H9 (cell line): ENCODE data around the gene ASCC3. TPM values are rescaled to one million over a fixed set of nuclear protein-coding genes. Genes with fewer than 3 reads are reported as not detected.

Source experiments
- DNase-seq: peaks from one replicate; pipeline ENCODE4 v3.0.0-alpha.2; 2017
- H2AFZ ChIP-seq: one replicate; pipeline ENCODE4 v1.6.1; 2013; ENCODE audit warnings: mild to moderate bottlenecking, low read length, control low read depth, moderate library complexity
- H2AK5ac ChIP-seq: 2 replicates; pipeline ENCODE4 v1.6.1; 2013; ENCODE audit warnings: low read length, control low read depth, mixed read lengths; ENCODE audit not compliant: insufficient read length
- H2BK120ac ChIP-seq: one replicate; pipeline ENCODE4 v1.6.1; 2013; ENCODE audit warnings: low read depth, mild to moderate bottlenecking, low read length, control low read depth, inconsistent platforms; ENCODE audit not compliant: poor library complexity, severe bottlenecking
- H2BK12ac ChIP-seq: 2 replicates; pipeline ENCODE4 v1.6.1; 2013; ENCODE audit warnings: low read length, control low read depth, mixed read lengths, low read depth; ENCODE audit not compliant: insufficient read length
- H2BK15ac ChIP-seq: 2 replicates; pipeline ENCODE4 v1.6.1; 2013; ENCODE audit warnings: low read depth, low read length, control low read depth
- H2BK20ac ChIP-seq: one replicate; pipeline ENCODE4 v1.6.1; 2013; ENCODE audit warnings: low read depth, mild to moderate bottlenecking, low read length, control low read depth, inconsistent platforms; ENCODE audit not compliant: poor library complexity, severe bottlenecking
- H2BK5ac ChIP-seq: 2 replicates; pipeline ENCODE4 v1.6.1; 2013; ENCODE audit warnings: low read length, control low read depth, mixed read lengths; ENCODE audit not compliant: insufficient read length
- H3K14ac ChIP-seq: 2 replicates; pipeline ENCODE4 v1.6.1; 2013; ENCODE audit warnings: low read length, control low read depth; ENCODE audit not compliant: insufficient read depth
- H3K18ac ChIP-seq: 2 replicates; pipeline ENCODE4 v1.6.1; 2013; ENCODE audit warnings: low read depth, mild to moderate bottlenecking, mixed read lengths, low read length, control low read depth; ENCODE audit not compliant: insufficient read length
- H3K23ac ChIP-seq: 2 replicates; pipeline ENCODE4 v1.6.1; 2013; ENCODE audit warnings: low read length, control low read depth, mixed read lengths, low read depth; ENCODE audit not compliant: insufficient read length
- H3K23me2 ChIP-seq: 2 replicates; pipeline ENCODE4 v1.6.1; 2013; ENCODE audit warnings: low read depth, mild to moderate bottlenecking, mixed read lengths, low read length, control low read depth; ENCODE audit not compliant: insufficient read length, poor library complexity, severe bottlenecking
- H3K27ac ChIP-seq: 2 replicates; pipeline ENCODE4 v1.5.1; 2013; ENCODE audit warnings: low read length, control low read depth, mixed read lengths, low read depth; ENCODE audit not compliant: insufficient read length
- H3K27me3 ChIP-seq: 2 replicates; pipeline ENCODE4 v1.6.1; 2013; ENCODE audit warnings: low read length, control low read depth, inconsistent platforms; ENCODE audit not compliant: insufficient read depth
- H3K4ac ChIP-seq: 2 replicates; pipeline ENCODE4 v1.6.1; 2013; ENCODE audit warnings: low read depth, mild to moderate bottlenecking, control low read depth, inconsistent platforms, low read length, moderate library complexity
- H3K4me1 ChIP-seq: 2 replicates; pipeline ENCODE4 v1.6.1; 2013; ENCODE audit warnings: low read length, control low read depth, inconsistent platforms; ENCODE audit not compliant: insufficient read depth
- H3K4me2 ChIP-seq: 2 replicates; pipeline ENCODE4 v1.6.1; 2013; ENCODE audit warnings: low read length, control low read depth, mixed read lengths; ENCODE audit not compliant: insufficient read length, insufficient read depth
- H3K56ac ChIP-seq: 2 replicates; pipeline ENCODE4 v1.6.1; 2013; ENCODE audit warnings: low read depth, mild to moderate bottlenecking, mixed read lengths, low read length, control low read depth; ENCODE audit not compliant: insufficient read length
- H3K79me1 ChIP-seq: 2 replicates; pipeline ENCODE4 v1.6.1; 2013; ENCODE audit warnings: low read depth, mild to moderate bottlenecking, moderate library complexity, low read length, control low read depth, inconsistent platforms; ENCODE audit not compliant: insufficient read depth, poor library complexity, severe bottlenecking
- H3K79me2 ChIP-seq: 2 replicates; pipeline ENCODE4 v1.6.1; 2013; ENCODE audit warnings: low read length, control low read depth, inconsistent platforms; ENCODE audit not compliant: insufficient read depth
- H3K9ac ChIP-seq: 2 replicates; pipeline ENCODE4 v1.6.1; 2013; ENCODE audit warnings: low read length, control low read depth, mixed read lengths; ENCODE audit not compliant: insufficient read length; ENCODE audit errors: extremely low read depth
- H3K9me3 ChIP-seq: one replicate; pipeline ENCODE4 v1.6.1; 2013; ENCODE audit warnings: low read depth, low read length, inconsistent platforms; ENCODE audit not compliant: control insufficient read depth
- H3T11ph ChIP-seq: one replicate; pipeline ENCODE4 v1.6.1; 2013; ENCODE audit warnings: mild to moderate bottlenecking, low read length, control low read depth, inconsistent platforms
- H4K20me1 ChIP-seq: one replicate; pipeline ENCODE4 v1.6.1; 2013; ENCODE audit not compliant: control insufficient read depth, insufficient read length, insufficient read depth
- H4K5ac ChIP-seq: 2 replicates; pipeline ENCODE4 v1.6.1; 2013; ENCODE audit warnings: low read depth, mild to moderate bottlenecking, mixed read lengths, low read length, control low read depth; ENCODE audit not compliant: insufficient read length
- H4K8ac ChIP-seq: replicated peaks from 2 replicates; pipeline ENCODE4 v1.6.1; 2013; ENCODE audit warnings: low read length, control low read depth, mixed read lengths, low read depth; ENCODE audit not compliant: insufficient read length
- H4K91ac ChIP-seq: 2 replicates; pipeline ENCODE4 v1.6.1; 2013; ENCODE audit warnings: low read depth, mild to moderate bottlenecking, moderate library complexity, mixed read lengths, low read length, control low read depth; ENCODE audit not compliant: insufficient read length
- H3K27ac Mint-ChIP-seq, 3 experiments: 2 replicates in 2 of 3; 3 replicates in 1 of 3; pipeline ENCODE4 v1.8.0; 2020 to 2021; ENCODE audit warnings: mixed read lengths in 3 of 3, mild to moderate bottlenecking in 1 of 3, moderate library complexity in 1 of 3
- H3K27me3 Mint-ChIP-seq: 2 replicates; pipeline ENCODE4 v1.8.0; 2021; ENCODE audit warnings: low read depth, mild to moderate bottlenecking, moderate library complexity, mixed read lengths
- H3K36me3 Mint-ChIP-seq, 3 experiments: 2 replicates in 2 of 3; 3 replicates in 1 of 3; pipeline ENCODE4 v1.8.0; 2020 to 2021; ENCODE audit warnings: low read depth in 3 of 3, mixed read lengths in 3 of 3; ENCODE audit not compliant: insufficient read depth in 1 of 3
- H3K4me1 Mint-ChIP-seq, 2 experiments: 2 replicates each; pipeline ENCODE4 v1.8.0; 2020; ENCODE audit warnings: mixed read lengths in 2 of 2
- H3K4me3 Mint-ChIP-seq, 2 experiments: 2 replicates in 1 of 2; 3 replicates in 1 of 2; pipeline ENCODE4 v1.8.0; 2020 to 2021; ENCODE audit warnings: mild to moderate bottlenecking in 2 of 2, mixed read lengths in 2 of 2, moderate library complexity in 1 of 2
- H3K9me3 Mint-ChIP-seq, 2 experiments: 2 replicates in 1 of 2; 3 replicates in 1 of 2; pipeline ENCODE4 v1.8.0; 2020; ENCODE audit warnings: mild to moderate bottlenecking in 2 of 2, mixed read lengths in 2 of 2, moderate library complexity in 1 of 2
- CTCF ChIP-seq: fragments of 200-600 bp; sonication (generic); conservative IDR thresholded peaks from 3 replicates; pipeline ENCODE4 v1.8.0; 2021; ENCODE audit warnings: antibody characterized with exemption, mild to moderate bottlenecking
- WGBS: extraction: QIAGEN DNeasy Blood & Tissue Kit; methylation state at CpG from one replicate; pipeline ENCODE4 v1.1.7; 2013; ENCODE audit warnings: missing lambda C conversion rate, low lambda C conversion rate, mixed read lengths; ENCODE audit not compliant: insufficient read length; ENCODE audit errors: extremely low coverage; 5-methylcytosine and 5-hydroxymethylcytosine counted together
- total RNA-seq: library from RNA; stranded (reverse); gene quantifications from 2 replicates; pipeline ENCODE4 v1.2.1, GENCODE V29; 2021

Gene ASCC3
- total RNA-seq, 1 experiment from 2014 or later = 63.8 TPM

GRCh38 chr6:100559859-100560258, 321.3 kb downstream of the ASCC3 start:
- Histone ChIP-seq H3K4me1 (no peaks in the 10 kb centered on the region), H3K9me3 (no peaks in the 10 kb centered on the region), H2BK12ac (no peak overlapping the region), H3K27me3 (no peaks in the 10 kb centered on the region), H3K4ac (no peak overlapping the region), H3K18ac (no peak overlapping the region), H3K9ac (no peak overlapping the region), H2AK5ac (no peak overlapping the region), H2BK5ac (no peak overlapping the region), H3K14ac (no peak overlapping the region), H3K4me2 (no peak overlapping the region), H3K23me2 (no peaks in the 10 kb centered on the region), H2BK15ac (no peak overlapping the region), H3K56ac (no peak overlapping the region), H4K5ac (no peak overlapping the region), H3K79me1 (no peaks in the 10 kb centered on the region), H3K79me2 (no peaks in the 10 kb centered on the region), H4K8ac (no peak overlapping the region), H3K27ac (no peak overlapping the region), H4K91ac (no peak overlapping the region), H2BK20ac (no peak overlapping the region), H2BK120ac (no peak overlapping the region), H2AFZ (no peak overlapping the region), H3T11ph (no peak overlapping the region), H3K23ac (no peak overlapping the region), H4K20me1 (no peaks in the 10 kb centered on the region)
- no peak overlapping the region for H3K4me3 Mint-ChIP-seq
- no peak overlapping the region for H3K27ac Mint-ChIP-seq
- WGBS = no CpG with 5 or more reads among the region's 1 CpG
- no peaks in the 10 kb centered on the region for H3K27me3 Mint-ChIP-seq
- H3K9me3 Mint-ChIP-seq = no peaks in the 10 kb centered on the region
- TF ChIP-seq CTCF = no peak
- DNase-seq = no peak
- H3K36me3 Mint-ChIP-seq = no peaks in the 10 kb centered on the region
- no peaks in the 10 kb centered on the region for H3K4me1 Mint-ChIP-seq
